ENCODE data around the gene CXCL17.

Gene CXCL17

GRCh38 chr19:42424712-42425131, 18.0 kb downstream of the CXCL17 start:
- no peak for DNase-seq

- DNase-seq = no peak
These were observed 18.4 kb downstream of the CXCL17 start for GRCh38 chr19:42424345-42424707.

- peak; percentile 48 to 95 (median 88) for DNase-seq
These were observed 19.0 kb downstream of the CXCL17 start for GRCh38 chr19:42423462-42424344.

GRCh38 chr19:42422901-42423461, 19.8 kb downstream of the CXCL17 start:
- peak in 26 of 58 donors; percentile 60 to 84 (median 72) for DNase-seq

- no peak for DNase-seq
These were observed 20.4 kb downstream of the CXCL17 start for GRCh38 chr19:42422092-42422900.

- DNase-seq = no peak
These were observed 21.1 kb downstream of the CXCL17 start for GRCh38 chr19:42421591-42422031.

- DNase-seq = no peak
These were observed 21.6 kb downstream of the CXCL17 start for GRCh38 chr19:42421101-42421500.

GRCh38 chr19:42420055-42420544, 22.6 kb downstream of the CXCL17 start:
- DNase-seq = peak in 8 of 58 donors; percentile 10 to 50 (median 24)

- no peak for DNase-seq
These were observed 23.4 kb downstream of the CXCL17 start for GRCh38 chr19:42419309-42419708.

GRCh38 chr19:42412661-42413076, 30.1 kb downstream of the CXCL17 start:
- DNase-seq = peak in 49 of 58 donors; percentile 14 to 91 (median 70)

GRCh38 chr19:42412227-42412626, 30.5 kb downstream of the CXCL17 start:
- peak in 50 of 58 donors; percentile 13 to 91 (median 70) for DNase-seq

GRCh38 chr19:42411581-42412178, 31.1 kb downstream of the CXCL17 start:
- no peak for DNase-seq

- DNase-seq = no peak
These were observed 32.4 kb downstream of the CXCL17 start for GRCh38 chr19:42410371-42410770.

- DNase-seq = peak in 5 of 58 donors; percentile 10 to 31 (median 22)
These were observed 33.3 kb downstream of the CXCL17 start for GRCh38 chr19:42409477-42409876.

- no peak for DNase-seq
These were observed 35.0 kb downstream of the CXCL17 start for GRCh38 chr19:42407816-42408175.

- no peak for DNase-seq
These were observed 35.5 kb downstream of the CXCL17 start for GRCh38 chr19:42407085-42407815.

GRCh38 chr19:42406111-42406510, 36.6 kb downstream of the CXCL17 start:
- no peak for DNase-seq

GRCh38 chr19:42403586-42403985, 39.2 kb downstream of the CXCL17 start:
- no peak for DNase-seq

- DNase-seq = no peak
These were observed 40.2 kb downstream of the CXCL17 start for GRCh38 chr19:42402376-42403116.
